GM13977 (cell line): ENCODE data around the gene HOXB7.

Experiments
- DNase-seq: peaks from one replicate; pipeline ENCODE4 v3.0.0; 2012; ENCODE audit warnings: low spot score
- CTCF ChIP-seq: IDR thresholded peaks from 2 replicates; pipeline ENCODE4 v1.5.1; 2012; ENCODE audit warnings: mild to moderate bottlenecking, control low read depth; ENCODE audit not compliant: insufficient read depth; ENCODE audit errors: extremely low read depth, missing control alignments
- in situ Hi-C: fragments of 300-500 bp; cut with MboI; formaldehyde crosslinking; loops from one replicate; pipeline ENCODE4 v1.12.0; 2022; ENCODE audit warnings: low sequenced_read_pairs, low pct_unique_long_range_greater_than_20kb, mixed read lengths, inconsistent platforms; ENCODE audit not compliant: unreplicated experiment

Gene HOXB7

DNA sequence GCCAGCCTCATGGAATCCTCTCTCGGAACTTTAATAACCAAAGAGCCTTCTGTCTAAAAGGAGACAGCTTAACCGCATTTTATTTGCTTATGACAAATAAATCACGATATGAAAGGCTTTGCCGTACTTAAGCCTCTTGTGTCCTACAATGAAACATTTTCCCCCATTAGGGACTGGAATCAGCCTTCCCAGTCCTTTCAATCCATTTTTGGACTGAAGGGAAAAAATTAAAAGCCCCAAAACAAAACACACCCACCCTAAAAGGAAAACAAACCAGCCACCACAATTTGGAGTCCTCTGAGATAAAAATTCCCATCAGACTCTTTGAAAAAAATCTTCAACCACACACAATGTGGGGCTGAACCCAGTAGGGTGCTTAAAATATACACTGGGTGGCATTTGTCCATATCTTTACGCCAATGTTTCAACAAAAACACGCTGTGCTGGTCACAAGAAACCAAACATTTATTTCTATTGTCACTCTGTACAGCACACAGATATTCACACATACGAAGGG, 35.7 kb downstream of the HOXB7 start:
- TF ChIP-seq CTCF, result no peak
- DNase-seq, result no peak
- in situ Hi-C loops, result no loop called here

DNA sequence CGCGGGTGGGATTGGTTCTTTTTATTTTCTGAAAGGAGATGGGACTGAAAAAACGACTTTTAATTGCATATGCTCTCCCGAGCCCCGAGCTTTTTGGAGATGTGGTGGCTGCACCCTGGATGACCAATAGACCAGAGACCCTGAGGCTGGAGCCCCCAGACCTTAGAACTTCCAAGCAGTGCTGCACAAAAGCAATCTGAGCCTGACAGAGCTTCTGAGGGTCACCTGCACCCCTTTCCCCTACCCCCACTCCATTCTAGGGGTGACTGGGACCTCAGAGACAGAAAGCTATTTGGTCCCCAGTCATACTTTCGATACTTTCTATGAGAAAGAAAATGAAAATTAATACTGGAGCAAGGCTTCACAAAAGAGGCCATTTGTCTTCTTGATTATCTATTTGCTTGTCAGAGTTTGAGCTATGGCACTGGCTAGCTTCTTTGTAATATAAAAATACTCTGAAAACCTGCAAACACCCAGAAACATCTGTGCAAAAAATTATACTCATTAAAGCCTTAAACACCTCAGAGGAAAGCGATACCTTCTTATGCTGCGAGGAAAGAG, 36.2 kb downstream of the HOXB7 start:
- in situ Hi-C loops, result no loop called here
- no peak for TF ChIP-seq CTCF

GRCh38 chr17:48571826-48572417, 38.9 kb downstream of the HOXB7 start:
- no peak for DNase-seq
- TF ChIP-seq CTCF, result no peak
- in situ Hi-C loops, result no loop called here

More for the DNA sequence above, 36.2 kb downstream of the HOXB7 start:
- DNase-seq, result no peak

GRCh38 chr17:48571024-48571818, 39.6 kb downstream of the HOXB7 start:
- in situ Hi-C loops, result no loop called here

GRCh38 chr17:48570325-48571023, 40.3 kb downstream of the HOXB7 start:
- DNase-seq, result no peak
- in situ Hi-C loops, result no loop called here
- no peak for TF ChIP-seq CTCF

More at GRCh38 chr17:48571024-48571818, 39.6 kb downstream of the HOXB7 start:
- no peak for TF ChIP-seq CTCF
- no peak for DNase-seq

DNA sequence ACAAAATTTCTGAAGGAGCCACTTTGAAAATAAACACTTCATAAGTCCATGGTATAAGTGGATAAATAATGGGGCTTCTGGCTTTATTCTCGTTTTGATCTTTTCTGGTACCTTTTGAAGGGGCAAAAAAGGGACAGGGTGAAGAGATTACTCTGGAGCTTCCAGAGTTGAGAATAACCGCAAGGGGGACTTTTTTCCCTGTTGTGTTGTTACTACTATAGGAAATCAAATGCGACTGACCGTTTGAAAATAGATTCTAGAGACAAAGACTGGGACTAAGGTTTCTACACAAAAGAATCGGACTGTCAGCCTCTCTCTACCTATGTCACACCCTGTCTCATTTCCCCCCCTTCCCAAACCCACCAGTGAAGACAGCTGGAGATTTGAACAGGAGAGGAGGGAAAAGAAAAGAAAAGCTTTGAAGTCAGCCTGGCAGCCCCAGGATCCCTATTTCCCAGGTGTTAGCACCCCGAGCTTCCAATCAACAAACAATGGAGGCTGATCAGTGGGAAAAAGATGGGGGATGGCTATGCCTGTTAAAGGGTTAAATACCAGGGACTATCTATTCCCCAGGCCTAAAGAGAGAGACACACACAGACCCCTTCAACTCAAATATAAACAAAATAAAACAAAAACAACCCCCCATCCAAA, 41.0 kb downstream of the HOXB7 start:
- no peak for DNase-seq
- TF ChIP-seq CTCF, result no peak
- in situ Hi-C loops, result no loop called here
